CD14-positive monocyte (primary cell): ENCODE measurements around the gene CKS1B. TPM values are rescaled to one million over a fixed set of nuclear protein-coding genes. Genes with fewer than 3 reads are reported as not detected.

ENCODE experiments used
- DNase-seq, 3 donors: peaks; one replicate each; pipeline ENCODE4 v3.0.0-alpha.2; 2011 to 2022
- H2AFZ ChIP-seq: 2 replicates; pipeline ENCODE4 v1.6.0; 2012; ENCODE audit warnings: mild to moderate bottlenecking, low read depth, low read length, inconsistent platforms; ENCODE audit not compliant: insufficient read depth, poor library complexity, severe bottlenecking
- H3K27ac ChIP-seq, 2 donors: 1 replicate in 1 of 2; 2 replicates in 1 of 2; pipeline ENCODE4 v1.5.1; 2012 to 2013; ENCODE audit warnings: low read length in 2 of 2, control low read depth in 1 of 2, inconsistent platforms in 1 of 2, low read depth in 1 of 2, mild to moderate bottlenecking in 1 of 2
- H3K27me3 ChIP-seq, 2 donors: one replicate each; pipeline versions ENCODE4 v1.6.0 to v1.6.1; 2011 to 2013; ENCODE audit warnings: low read length in 2 of 2; ENCODE audit not compliant: control insufficient read depth in 2 of 2, insufficient read depth in 2 of 2
- H3K36me3 ChIP-seq, 2 donors: replicated peaks in 1 of 2; 1 replicate in 1 of 2; 2 replicates in 1 of 2; pipeline versions ENCODE4 v1.5.1 to v1.6.1; 2012 to 2013; ENCODE audit warnings: low read length in 2 of 2, control low read depth in 1 of 2, inconsistent platforms in 1 of 2, mild to moderate bottlenecking in 1 of 2; ENCODE audit not compliant: insufficient read depth in 2 of 2, control insufficient read depth in 1 of 2
- H3K4me1 ChIP-seq, 2 donors: 1 replicate in 1 of 2; 2 replicates in 1 of 2; pipeline versions ENCODE4 v1.5.1 to v1.6.1; 2012 to 2013; ENCODE audit warnings: low read length in 2 of 2, control low read depth in 1 of 2, inconsistent platforms in 1 of 2, mild to moderate bottlenecking in 1 of 2, moderate library complexity in 1 of 2; ENCODE audit not compliant: insufficient read depth in 2 of 2, control insufficient read depth in 1 of 2
- H3K4me2 ChIP-seq: replicated peaks from 2 replicates; pipeline ENCODE3; 2012; ENCODE audit warnings: low read length, moderate library complexity, mild to moderate bottlenecking; ENCODE audit not compliant: poor library complexity, severe bottlenecking; ENCODE audit errors: extremely low read depth
- H3K4me3 ChIP-seq, 3 experiments: fragments of 200-600 bp in 1 of 3; sonication (generic) in 1 of 3; replicated peaks in 1 of 3; 1 replicate in 2 of 3; 2 replicates in 1 of 3; pipeline ENCODE4 v1.5.1; 2011 to 2013; ENCODE audit warnings: low read length in 3 of 3, mild to moderate bottlenecking in 3 of 3, control low read depth in 2 of 3, low read depth in 2 of 3, inconsistent platforms in 1 of 3, moderate library complexity in 1 of 3
- H3K79me2 ChIP-seq: 2 replicates; pipeline ENCODE4 v1.6.0; 2012; ENCODE audit warnings: mild to moderate bottlenecking, control low read depth, inconsistent platforms, low read length, moderate library complexity; ENCODE audit not compliant: insufficient read depth
- H3K9ac ChIP-seq: 2 replicates; pipeline ENCODE4 v1.6.0; 2017; ENCODE audit warnings: low read length, mild to moderate bottlenecking; ENCODE audit not compliant: insufficient read depth, poor library complexity, severe bottlenecking
- H3K9me3 ChIP-seq, 2 donors: replicated peaks in 1 of 2; 1 replicate in 1 of 2; 2 replicates in 1 of 2; pipeline versions ENCODE4 v1.5.1 to v1.6.1; 2012 to 2013; ENCODE audit warnings: low read length in 2 of 2, control low read depth in 1 of 2; ENCODE audit not compliant: control insufficient read depth in 1 of 2, insufficient read depth in 1 of 2
- H4K20me1 ChIP-seq: 2 replicates; pipeline ENCODE4 v1.6.0; 2012; ENCODE audit warnings: mild to moderate bottlenecking, low read length, control low read depth, moderate library complexity; ENCODE audit not compliant: insufficient read depth
- H3K27ac Mint-ChIP-seq, 7 donors: one replicate each; pipeline ENCODE4 v1.8.0; 2020; ENCODE audit warnings: mild to moderate bottlenecking in 7 of 7, mixed read lengths in 7 of 7, moderate library complexity in 6 of 7, inconsistent platforms in 2 of 7
- H3K27me3 Mint-ChIP-seq, 3 donors: one replicate each; pipeline ENCODE4 v1.8.0; 2021 to 2022; ENCODE audit warnings: low read depth in 3 of 3, mild to moderate bottlenecking in 3 of 3, mixed read lengths in 3 of 3, moderate library complexity in 3 of 3, inconsistent platforms in 1 of 3
- H3K36me3 Mint-ChIP-seq, 2 donors: one replicate each; pipeline ENCODE4 v1.8.0; 2020; ENCODE audit warnings: mixed read lengths in 2 of 2, inconsistent platforms in 1 of 2, mild to moderate bottlenecking in 1 of 2
- H3K4me1 Mint-ChIP-seq: one replicate; pipeline ENCODE4 v1.8.0; 2020; ENCODE audit warnings: mild to moderate bottlenecking, mixed read lengths
- H3K4me3 Mint-ChIP-seq, 2 donors: one replicate each; pipeline ENCODE4 v1.8.0; 2020; ENCODE audit warnings: mild to moderate bottlenecking in 2 of 2, mixed read lengths in 2 of 2, moderate library complexity in 1 of 2
- H3K9me3 Mint-ChIP-seq, 7 donors: one replicate each; pipeline ENCODE4 v1.8.0; 2020 to 2022; ENCODE audit warnings: mixed read lengths in 7 of 7, mild to moderate bottlenecking in 6 of 7, moderate library complexity in 6 of 7, inconsistent platforms in 2 of 7
- CTCF ChIP-seq: fragments of 200-600 bp; IDR thresholded peaks from one replicate; pipeline ENCODE4 v1.8.0; 2022; ENCODE audit warnings: antibody characterized with exemption, mild to moderate bottlenecking
- WGBS: methylation state at CpG from one replicate; pipeline ENCODE4 v1.1.5; 2013; ENCODE audit warnings: missing lambda C conversion rate; ENCODE audit not compliant: insufficient coverage; 5-methylcytosine and 5-hydroxymethylcytosine counted together
- intact Hi-C, 2 donors: fragments of 100-400 bp; cut with micrococcal nuclease; formaldehyde crosslinking; loops; one replicate each; pipeline versions ENCODE4 v1.15.0 to v1.15.1; 2023
- polyA plus RNA-seq, 3 donors: library from polyadenylated mRNA; depleted of rRNA in 1 of 3; unstranded in 2 of 3; stranded (reverse) in 1 of 3; fragments of 300-500 nt in 2 of 3; fragments of >200 nt in 1 of 3; fragmentation: Illumina TruSeq in 2 of 3; gene quantifications; 1 replicate in 2 of 3; 2 replicates in 1 of 3; pipeline ENCODE4 v1.2.3, GENCODE V29; 2012 to 2021

Gene CKS1B
- polyA plus RNA-seq, 3 donors, result 9.4 to 22.6 (median 18.0) TPM

- H3K36me3 Mint-ChIP-seq, result peaks cover 26 to 50% of the 10 kb centered on the region in 2 donors
- DNase-seq, result no peak
- H4K20me1 ChIP-seq, result peaks cover 87% of the 10 kb centered on the region
- H3K4me1 Mint-ChIP-seq, result peaks cover 75% of the 10 kb centered on the region
- no peaks in the 10 kb centered on the region for H3K9me3 Mint-ChIP-seq
- H3K79me2 ChIP-seq, result peaks cover 100% of the 10 kb centered on the region
- H3K4me1 ChIP-seq, result peaks cover 85 to 100% of the 10 kb centered on the region in 2 donors
- H3K4me2 ChIP-seq, result peak overlapping the region; percentile 100
- no peak overlapping the region for H2AFZ ChIP-seq
- no peaks in the 10 kb centered on the region for H3K9me3 ChIP-seq
- no peaks in the 10 kb centered on the region for H3K27me3 ChIP-seq
- peaks cover 24 to 33% of the 10 kb centered on the region in 2 donors for H3K36me3 ChIP-seq
- no peaks in the 10 kb centered on the region for H3K27me3 Mint-ChIP-seq
- intact Hi-C loops, result no loop called here
- H3K27ac ChIP-seq, result peak overlapping the region; percentile 91 to 99
- H3K4me3 Mint-ChIP-seq, result peak overlapping the region; percentile 91 to 98
- 84% methylated on average over 2 of the region's 5 CpGs for WGBS
- peak overlapping the region in 2 of 3 experiments; percentile 93 to 100 for H3K4me3 ChIP-seq
- H3K9ac ChIP-seq, result peak overlapping the region; percentile 79
- H3K27ac Mint-ChIP-seq, result peak overlapping the region; percentile 72 to 94 (median 89)
- no peak for TF ChIP-seq CTCF
Observed at GRCh38 chr1:155011004-155011416, 36.5 kb downstream of the CKS1B start.

GRCh38 chr1:155011437-155012025 lies 37.0 kb downstream of the CKS1B start:
- Histone ChIP-seq H3K9ac (peak overlapping the region; percentile 79), H3K27me3 (no peaks in the 10 kb centered on the region), H3K4me3 (peak overlapping the region in 2 of 3 experiments; percentile 93 to 100), H3K9me3 (no peaks in the 10 kb centered on the region), H3K27ac (peak overlapping the region; percentile 91 to 99), H3K36me3 (peaks cover 29 to 38% of the 10 kb centered on the region in 2 donors), H2AFZ (no peak overlapping the region), H3K4me2 (peak overlapping the region; percentile 100), H3K79me2 (peaks cover 99% of the 10 kb centered on the region), H4K20me1 (peaks cover 89% of the 10 kb centered on the region), H3K4me1 (peaks cover 85 to 100% of the 10 kb centered on the region in 2 donors)
- DNase-seq, result no peak
- Mint-ChIP-seq H3K27me3 (peaks cover 0 to under 1% (median 0%) of the 10 kb centered on the region in 3 donors), H3K4me1 (peaks cover 75% of the 10 kb centered on the region), H3K4me3 (peak overlapping the region; percentile 91 to 98), H3K27ac (peak overlapping the region; percentile 85 to 94 (median 92)), H3K9me3 (no peaks in the 10 kb centered on the region), H3K36me3 (peaks cover 28 to 52% of the 10 kb centered on the region in 2 donors)
- no peak for TF ChIP-seq CTCF
- no CpG with 5 or more reads among the region's 6 CpGs for WGBS
- intact Hi-C loops, result no loop called here
